Nephron (organoid): ENCODE results near the gene CRYZ.

Experiments
- H3K27ac Mint-ChIP-seq, 3 experiments: 2 replicates each; pipeline ENCODE4 v1.8.0; 2020; ENCODE audit warnings: mixed read lengths in 3 of 3, mild to moderate bottlenecking in 2 of 3, moderate library complexity in 1 of 3
- H3K27me3 Mint-ChIP-seq: 2 replicates; pipeline ENCODE4 v1.8.0; 2021; ENCODE audit warnings: low read depth, mild to moderate bottlenecking, moderate library complexity, mixed read lengths
- H3K36me3 Mint-ChIP-seq: 2 replicates; pipeline ENCODE4 v1.8.0; 2020; ENCODE audit warnings: low read depth, mixed read lengths
- H3K4me1 Mint-ChIP-seq: 2 replicates; pipeline ENCODE4 v1.8.0; 2020; ENCODE audit warnings: mixed read lengths
- H3K4me3 Mint-ChIP-seq, 3 experiments: 2 replicates each; pipeline ENCODE4 v1.8.0; 2020; ENCODE audit warnings: mild to moderate bottlenecking in 3 of 3, mixed read lengths in 3 of 3, moderate library complexity in 2 of 3
- H3K9me3 Mint-ChIP-seq: 2 replicates; pipeline ENCODE4 v1.8.0; 2020; ENCODE audit warnings: mixed read lengths
- CTCF ChIP-seq, 3 experiments: fragments of 200-600 bp; sonication (generic); IDR thresholded peaks; one replicate each; pipeline ENCODE4 v1.5.0; 2021; ENCODE audit warnings: antibody characterized with exemption in 3 of 3; ENCODE audit not compliant: unreplicated experiment in 3 of 3

The CRYZ gene

GRCh38 chr1:74713849-74714248 is 19.0 kb downstream of the CRYZ start:
- Mint-ChIP-seq H3K4me3 (no peak overlapping the region), H3K4me1 (no peaks in the 10 kb centered on the region), H3K9me3 (no peaks in the 10 kb centered on the region), H3K27ac (peak overlapping the region in 1 of 3 experiments; percentile 55), H3K27me3 (no peaks in the 10 kb centered on the region), H3K36me3 (peaks cover 24% of the 10 kb centered on the region)
- TF ChIP-seq CTCF (IDR thresholded peaks at IDR 0.05; ENCODE audit: unreplicated experiment in 3 of 3), result no peak

- no peaks in the 10 kb centered on the region for H3K9me3 Mint-ChIP-seq
- H3K4me3 Mint-ChIP-seq, result no peak overlapping the region
- no peaks in the 10 kb centered on the region for H3K27me3 Mint-ChIP-seq
- peaks cover 34% of the 10 kb centered on the region for H3K36me3 Mint-ChIP-seq
- H3K4me1 Mint-ChIP-seq, result no peaks in the 10 kb centered on the region
- no peak for TF ChIP-seq CTCF (IDR thresholded peaks at IDR 0.05; ENCODE audit: unreplicated experiment in 3 of 3)
- H3K27ac Mint-ChIP-seq, result peak overlapping the region in 1 of 3 experiments; percentile 78
These were observed 20.0 kb downstream of the CRYZ start for GRCh38 chr1:74712881-74713280.

- no peak for TF ChIP-seq CTCF (IDR thresholded peaks at IDR 0.05; ENCODE audit: unreplicated experiment in 3 of 3)
- Mint-ChIP-seq H3K27me3 (no peaks in the 10 kb centered on the region), H3K4me3 (no peak overlapping the region)
These were observed 29.3 kb downstream of the CRYZ start for GRCh38 chr1:74703386-74704182.

GRCh38 chr1:74699331-74699730 is 33.5 kb downstream of the CRYZ start:
- no peak for TF ChIP-seq CTCF (IDR thresholded peaks at IDR 0.05; ENCODE audit: unreplicated experiment in 3 of 3)
- H3K27me3 Mint-ChIP-seq, result no peaks in the 10 kb centered on the region
- no peaks in the 10 kb centered on the region for H3K9me3 Mint-ChIP-seq
- H3K27ac Mint-ChIP-seq, result no peak overlapping the region
- no peak overlapping the region for H3K4me3 Mint-ChIP-seq
- no peaks in the 10 kb centered on the region for H3K4me1 Mint-ChIP-seq
- peaks cover 17% of the 10 kb centered on the region for H3K36me3 Mint-ChIP-seq

More at GRCh38 chr1:74703386-74704182, 29.3 kb downstream of the CRYZ start:
- Mint-ChIP-seq H3K9me3 (no peaks in the 10 kb centered on the region), H3K36me3 (peaks cover 41% of the 10 kb centered on the region), H3K4me1 (no peaks in the 10 kb centered on the region), H3K27ac (no peak overlapping the region)

GRCh38 chr1:74697832-74698231 is 35.0 kb downstream of the CRYZ start:
- Mint-ChIP-seq H3K4me3 (no peak overlapping the region), H3K4me1 (no peaks in the 10 kb centered on the region), H3K9me3 (no peaks in the 10 kb centered on the region), H3K36me3 (peaks cover 6% of the 10 kb centered on the region), H3K27me3 (no peaks in the 10 kb centered on the region), H3K27ac (no peak overlapping the region)
- TF ChIP-seq CTCF (IDR thresholded peaks at IDR 0.05; ENCODE audit: unreplicated experiment in 3 of 3), result no peak

- Mint-ChIP-seq H3K4me3 (no peak overlapping the region), H3K36me3 (no peaks in the 10 kb centered on the region), H3K27me3 (no peaks in the 10 kb centered on the region), H3K27ac (no peak overlapping the region), H3K9me3 (no peaks in the 10 kb centered on the region), H3K4me1 (peaks cover 7% of the 10 kb centered on the region)
- no peak for TF ChIP-seq CTCF (IDR thresholded peaks at IDR 0.05; ENCODE audit: unreplicated experiment in 3 of 3)
These were observed 39.4 kb downstream of the CRYZ start for GRCh38 chr1:74693473-74693872.
